Activated CD4-positive, alpha-beta memory T cell treated with anti-CD3 and anti-CD28 coated beads, Interleukin-2, amount 10 ng/mL, durations not matched to agents 7 days and 5 days (primary cell): ENCODE results near the gene NETO2. TPM values are rescaled to one million over a fixed set of nuclear protein-coding genes. Genes with fewer than 3 reads are reported as not detected.
A peak's percentile ranks its signal among the peaks of the same experiment; 100 is the strongest.

Experiments used
- CTCF ChIA-PET: fragments of 350-600 bp; sonication (Branson Sonifier 250); formaldehyde crosslinking; loops from one replicate; lab custom pipeline; 2021; ENCODE audit warnings: antibody characterized with exemption, inconsistent platforms; lab: Charles Lee
- POLR2A ChIA-PET: fragments of 350-600 bp; sonication (Branson Sonifier 250); formaldehyde crosslinking; loops from one replicate; lab custom pipeline; 2021; ENCODE audit warnings: antibody characterized with exemption; lab: Charles Lee
- DNase-seq: peaks from one replicate; pipeline ENCODE4 v3.0.0-alpha.2; 2020
- H3K27ac Mint-ChIP-seq: one replicate; pipeline ENCODE4 v1.8.0; 2021; ENCODE audit warnings: mild to moderate bottlenecking, mixed read lengths
- H3K27me3 Mint-ChIP-seq: one replicate; pipeline ENCODE4 v1.8.0; 2021; ENCODE audit warnings: mixed read lengths
- H3K36me3 Mint-ChIP-seq: one replicate; pipeline ENCODE4 v1.8.0; 2021; ENCODE audit warnings: low read depth, mixed read lengths
- H3K4me1 Mint-ChIP-seq: one replicate; pipeline ENCODE4 v1.8.0; 2021; ENCODE audit warnings: mixed read lengths
- H3K4me3 Mint-ChIP-seq: one replicate; pipeline ENCODE4 v1.8.0; 2021; ENCODE audit warnings: mild to moderate bottlenecking, mixed read lengths
- H3K9me3 Mint-ChIP-seq: one replicate; pipeline ENCODE4 v1.8.0; 2021; ENCODE audit warnings: mixed read lengths
- total RNA-seq, 2 experiments: library from RNA; stranded (reverse); gene quantifications; one replicate each; pipeline ENCODE4 v1.2.3, GENCODE V29; 2021

The NETO2 gene
- total RNA-seq, 2 experiments from 2014 or later: 10.4 to 13.5 TPM

DNA sequence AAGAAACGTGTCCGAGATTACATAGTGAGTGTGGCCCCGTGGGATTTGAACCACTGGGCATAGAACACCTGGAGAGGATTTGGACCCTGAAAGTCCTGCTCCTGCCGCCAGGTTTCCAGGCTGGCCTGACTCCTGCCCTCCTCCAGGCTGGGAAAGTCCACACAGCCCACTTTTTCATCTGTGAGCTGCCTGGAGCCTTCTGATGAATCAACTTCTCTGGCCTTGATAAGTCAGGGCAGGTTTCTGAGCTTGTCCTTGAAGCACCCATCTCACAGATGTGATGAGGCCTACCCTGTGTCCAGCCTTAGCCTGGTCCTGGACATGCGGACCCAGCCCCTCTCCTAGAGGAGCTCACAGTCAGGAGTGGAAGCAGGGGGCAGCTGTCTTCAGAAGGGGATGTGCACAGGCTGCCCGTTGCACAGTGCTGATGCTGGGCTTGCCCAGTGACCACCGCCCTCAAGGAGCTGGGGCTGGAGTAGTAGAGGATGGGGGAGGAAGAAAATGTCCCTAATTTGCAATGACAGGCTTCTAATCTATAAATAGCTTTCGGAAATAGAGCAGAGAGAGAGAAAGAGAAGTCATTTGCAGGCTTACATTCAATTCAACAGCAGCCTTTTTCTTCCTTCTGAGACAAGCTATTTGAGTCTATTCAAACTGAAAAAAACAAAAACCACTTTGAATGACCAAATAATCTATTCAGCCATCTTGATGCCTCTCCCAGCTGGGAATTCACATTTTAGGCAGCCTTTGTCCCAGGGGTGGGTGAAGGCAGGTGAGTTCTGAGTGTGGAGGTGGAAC is 96.8 kb downstream of the NETO2 start:
- Mint-ChIP-seq H3K36me3 (no peaks in the 10 kb centered on the region), H3K4me3 (no peak overlapping the region), H3K9me3 (no peaks in the 10 kb centered on the region), H3K27me3 (no peaks in the 10 kb centered on the region), H3K4me1 (peaks cover 20% of the 10 kb centered on the region), H3K27ac (no peak overlapping the region)
- DNase-seq: no peak
- ChIA-PET POLR2A (no interaction called here), CTCF (interaction anchor here (0.8 to 1.1 kb wide), 2 partner anchors 9 to 95 kb away, joined by 4 to 10 read pairs; no protein-coding TSS in a partner anchor)

DNA sequence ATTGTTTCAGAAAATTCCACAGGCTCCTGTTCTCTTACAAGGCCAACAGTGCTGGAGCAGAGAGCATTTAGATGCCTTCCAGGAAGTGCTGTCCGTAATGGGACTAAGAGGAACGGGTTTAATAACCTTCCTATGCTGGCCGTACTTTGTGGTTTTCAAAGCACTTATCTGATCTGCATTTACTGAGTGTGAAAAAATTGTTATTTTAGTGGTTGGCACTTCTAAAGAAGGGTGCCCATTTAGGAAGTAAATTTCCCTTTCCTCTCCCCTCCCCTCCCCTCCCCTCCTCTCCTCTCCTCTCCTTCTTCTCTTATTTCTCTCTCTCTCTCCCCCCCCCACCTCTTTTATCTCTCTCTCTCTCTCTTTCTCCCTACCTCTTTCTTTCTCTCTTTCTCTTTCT is 98.3 kb downstream of the NETO2 start:
- no peaks in the 10 kb centered on the region for H3K27me3 Mint-ChIP-seq
- POLR2A ChIA-PET: no interaction called here
- no peaks in the 10 kb centered on the region for H3K36me3 Mint-ChIP-seq
- no peak overlapping the region for H3K4me3 Mint-ChIP-seq
- CTCF ChIA-PET: interaction anchor here (1.2 kb wide), 1 partner anchor 98 kb away, joined by 3 read pairs; the partner anchor contains the start of gene NETO2
- H3K9me3 Mint-ChIP-seq: no peaks in the 10 kb centered on the region
- DNase-seq: no peak
- H3K4me1 Mint-ChIP-seq: peaks cover 20% of the 10 kb centered on the region
- no peak overlapping the region for H3K27ac Mint-ChIP-seq

DNA sequence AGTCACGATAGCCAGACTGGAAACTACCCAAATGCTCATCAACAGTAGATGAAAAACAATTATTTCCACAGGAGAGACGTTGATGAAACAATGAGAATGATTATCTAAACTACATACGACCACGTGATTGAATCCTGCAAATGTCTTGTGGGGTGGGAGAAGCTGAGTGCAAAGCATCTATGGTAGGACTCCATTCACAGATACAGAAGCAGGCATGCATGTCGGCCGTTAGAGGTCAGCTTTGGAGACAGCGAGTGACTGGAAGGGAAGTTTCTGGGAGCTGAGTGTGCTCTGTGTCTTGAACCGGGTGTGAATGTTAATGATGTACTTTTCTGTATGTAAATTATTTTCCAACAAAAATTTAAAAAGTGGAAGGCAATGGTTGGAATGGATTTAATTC is 98.7 kb downstream of the NETO2 start:
- H3K4me1 Mint-ChIP-seq: peaks cover 20% of the 10 kb centered on the region
- ChIA-PET CTCF (interaction anchor here (1.2 kb wide), 1 partner anchor 99 kb away, joined by 3 read pairs; the partner anchor contains the start of gene NETO2), POLR2A (no interaction called here)
- no peaks in the 10 kb centered on the region for H3K9me3 Mint-ChIP-seq
- H3K27ac Mint-ChIP-seq: no peak overlapping the region
- no peak overlapping the region for H3K4me3 Mint-ChIP-seq
- DNase-seq: no peak
- no peaks in the 10 kb centered on the region for H3K27me3 Mint-ChIP-seq
- H3K36me3 Mint-ChIP-seq: no peaks in the 10 kb centered on the region

DNA sequence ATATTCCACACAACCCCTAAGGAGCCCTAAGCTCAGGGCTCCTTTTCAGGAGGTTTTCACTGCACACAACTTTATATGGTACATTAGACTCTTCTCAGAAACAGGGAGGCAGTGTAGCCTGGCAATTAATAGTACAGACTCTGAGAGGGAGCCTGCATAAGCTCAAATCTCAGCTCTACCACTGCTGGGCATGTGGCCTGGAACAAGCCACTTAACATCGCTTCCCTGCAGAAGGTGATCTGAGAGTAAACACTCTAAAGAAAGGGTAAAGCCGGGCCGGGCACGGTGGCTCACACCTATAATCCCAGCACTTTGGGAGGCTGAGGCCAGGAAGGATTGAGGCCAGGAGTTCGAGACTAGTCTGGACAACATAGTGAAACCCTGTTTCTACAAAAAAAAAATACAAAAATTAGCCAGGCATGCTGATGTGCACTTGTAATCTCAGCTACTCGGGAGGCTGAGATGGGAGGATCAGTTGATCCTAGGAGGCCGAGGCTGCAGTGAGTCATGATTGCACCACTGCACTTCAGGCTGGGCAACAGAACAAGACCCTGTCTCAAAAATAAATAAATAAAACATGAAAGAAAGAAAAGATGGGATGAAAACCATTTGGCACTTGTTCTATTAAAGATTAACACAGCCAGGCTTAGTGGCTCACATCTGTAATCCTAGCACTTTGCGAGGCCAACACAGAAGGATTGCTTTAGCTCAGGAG is 99.6 kb downstream of the NETO2 start:
- no peak overlapping the region for H3K4me3 Mint-ChIP-seq
- no peak for DNase-seq
- ChIA-PET CTCF (interaction anchor here (0.6 to 2.2 kb wide), 3 partner anchors 98 to 1486 kb away, joined by 3 to 10 read pairs (median 3); partner anchors contain the start of gene NETO2), POLR2A (no interaction called here)
- peaks cover under 1% of the 10 kb centered on the region for H3K27me3 Mint-ChIP-seq
- H3K27ac Mint-ChIP-seq: no peak overlapping the region
- H3K36me3 Mint-ChIP-seq: no peaks in the 10 kb centered on the region
- peaks cover 20% of the 10 kb centered on the region for H3K4me1 Mint-ChIP-seq
- no peaks in the 10 kb centered on the region for H3K9me3 Mint-ChIP-seq

DNA sequence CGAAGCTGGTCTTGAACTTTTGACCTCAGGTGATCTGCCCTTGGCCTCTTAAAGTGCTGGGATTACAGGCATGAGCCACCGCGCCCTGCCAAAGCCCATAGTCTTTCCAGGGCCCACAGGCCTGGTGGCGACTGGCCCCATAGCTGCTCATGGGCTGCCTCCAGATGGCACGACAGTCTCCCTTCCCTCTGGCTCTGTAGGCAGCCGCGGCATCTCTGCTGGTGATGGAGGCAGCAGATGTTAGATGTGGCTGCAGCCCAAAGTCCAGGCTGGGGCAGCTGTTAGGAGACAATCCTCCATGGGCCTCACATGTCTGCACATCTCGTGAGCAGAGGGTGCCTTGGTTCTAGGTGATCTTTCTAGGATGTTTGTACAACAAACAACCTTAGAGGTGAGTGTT is 100.5 kb downstream of the NETO2 start:
- H3K4me3 Mint-ChIP-seq: no peak overlapping the region
- no peaks in the 10 kb centered on the region for H3K36me3 Mint-ChIP-seq
- H3K9me3 Mint-ChIP-seq: no peaks in the 10 kb centered on the region
- no peak overlapping the region for H3K27ac Mint-ChIP-seq
- peaks cover 4% of the 10 kb centered on the region for H3K27me3 Mint-ChIP-seq
- peaks cover 22% of the 10 kb centered on the region for H3K4me1 Mint-ChIP-seq
- ChIA-PET CTCF (interaction anchor here (2.2 kb wide), 1 partner anchor 99 kb away, joined by 10 read pairs; no protein-coding TSS in a partner anchor), POLR2A (no interaction called here)
- no peak for DNase-seq

DNA sequence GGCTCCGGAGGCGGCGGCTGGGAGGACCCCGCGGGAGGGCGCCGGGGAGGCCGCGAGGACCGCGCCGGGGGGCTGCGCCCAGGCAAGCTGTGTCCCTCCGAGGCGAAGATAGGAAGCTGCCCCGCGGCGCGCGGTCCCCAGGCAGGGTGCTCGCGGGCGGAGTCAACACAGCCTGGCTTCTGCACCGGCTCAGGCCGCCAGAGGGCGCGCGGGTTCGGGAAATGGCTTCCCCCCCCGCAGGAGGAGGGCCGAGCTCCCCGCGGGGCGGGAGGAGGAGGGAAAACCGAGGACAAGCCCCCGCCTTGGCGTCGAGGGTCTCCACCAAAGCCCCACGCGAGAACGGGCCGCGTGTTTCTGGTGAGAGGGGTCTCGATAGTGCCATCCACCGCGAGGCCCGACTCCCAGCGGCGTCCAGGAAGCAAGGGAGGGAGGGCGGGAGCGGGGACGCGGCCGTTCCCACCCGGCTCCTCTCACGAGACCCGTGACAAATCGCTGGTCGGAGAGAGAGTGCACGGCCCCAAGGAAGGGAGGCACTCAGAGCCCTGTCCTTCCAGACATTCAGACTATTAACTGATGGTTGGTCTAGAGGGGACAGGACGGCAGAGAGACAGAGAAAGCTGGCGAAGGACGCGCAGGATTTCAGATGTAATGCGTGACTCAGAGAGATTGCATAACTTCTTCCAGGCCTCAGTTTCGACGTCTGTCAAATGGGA is 105.8 kb downstream of the NETO2 start:
- no peaks in the 10 kb centered on the region for H3K36me3 Mint-ChIP-seq
- H3K4me1 Mint-ChIP-seq: peaks cover 8% of the 10 kb centered on the region
- H3K9me3 Mint-ChIP-seq: no peaks in the 10 kb centered on the region
- CTCF ChIA-PET: interaction anchor here (0.5 to 4.0 kb wide), 56 partner anchors 9 to 1592 kb away, joined by 3 to 65 read pairs (median 3); partner anchors contain the start of genes DNAJA2, ITFG1, NETO2 and PHKB
- peak overlapping the region; percentile 65 for H3K4me3 Mint-ChIP-seq
- peak; percentile 90 for DNase-seq
- POLR2A ChIA-PET: interaction anchor here (1.0 to 2.3 kb wide), 5 partner anchors 27 to 105 kb away, joined by 3 to 20 read pairs (median 4); partner anchors contain the start of genes DNAJA2 and NETO2
- no peak overlapping the region for H3K27ac Mint-ChIP-seq
- H3K27me3 Mint-ChIP-seq: peaks cover 12% of the 10 kb centered on the region

DNA sequence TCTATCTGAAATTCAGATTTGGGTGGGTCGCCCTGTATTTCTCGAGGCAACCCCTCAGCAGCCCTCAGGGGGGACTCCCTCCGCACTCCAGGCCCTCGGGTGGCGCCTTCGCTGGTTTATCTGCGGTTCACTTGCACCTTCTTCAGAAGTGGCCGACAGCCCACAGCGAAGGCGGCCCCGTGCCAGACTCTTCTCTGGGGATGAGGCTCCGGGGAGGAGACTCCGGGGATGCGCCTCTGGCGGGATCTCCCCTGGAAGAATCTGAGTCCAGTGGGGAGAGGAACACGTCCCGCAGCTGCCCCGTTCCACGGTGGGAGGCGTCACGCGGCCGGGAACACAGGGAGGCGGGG is 106.4 kb downstream of the NETO2 start:
- Mint-ChIP-seq H3K4me3 (peak overlapping the region; percentile 65), H3K4me1 (peaks cover 6% of the 10 kb centered on the region), H3K27ac (no peak overlapping the region), H3K27me3 (peaks cover 12% of the 10 kb centered on the region), H3K9me3 (no peaks in the 10 kb centered on the region), H3K36me3 (no peaks in the 10 kb centered on the region)
- peak; percentile 28 for DNase-seq
- POLR2A ChIA-PET: interaction anchor here (1.0 to 2.3 kb wide), 5 partner anchors 27 to 105 kb away, joined by 3 to 20 read pairs (median 4); partner anchors contain the start of genes DNAJA2 and NETO2
- CTCF ChIA-PET: interaction anchor here (0.5 to 4.0 kb wide), 49 partner anchors 8 to 1593 kb away, joined by 3 to 65 read pairs (median 4); partner anchors contain the start of genes DNAJA2, ITFG1, NETO2 and PHKB

DNA sequence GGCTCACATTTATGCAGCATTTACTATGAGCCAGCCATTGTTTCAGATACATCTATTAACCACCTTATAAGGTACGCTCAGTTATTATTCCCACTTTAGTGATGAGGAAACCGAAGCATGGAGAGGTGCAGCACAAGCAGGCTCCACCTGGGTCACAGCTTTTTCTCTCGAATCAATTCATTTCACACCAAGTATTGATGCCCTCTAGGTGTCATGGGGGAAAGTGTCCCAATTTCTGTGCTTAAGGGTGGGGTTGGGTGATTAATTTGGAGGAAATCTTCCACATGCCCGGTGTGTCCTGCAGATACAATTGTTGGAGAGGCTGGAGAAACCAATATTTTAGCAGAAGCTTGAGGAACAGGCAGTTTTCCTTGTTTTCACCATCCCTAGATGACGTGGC is 107.5 kb downstream of the NETO2 start:
- Mint-ChIP-seq H3K27ac (no peak overlapping the region), H3K9me3 (no peaks in the 10 kb centered on the region)
- POLR2A ChIA-PET: interaction anchor here (1.0 kb wide), 1 partner anchor 85 kb away, joined by 3 read pairs; no protein-coding TSS in a partner anchor

DNA sequence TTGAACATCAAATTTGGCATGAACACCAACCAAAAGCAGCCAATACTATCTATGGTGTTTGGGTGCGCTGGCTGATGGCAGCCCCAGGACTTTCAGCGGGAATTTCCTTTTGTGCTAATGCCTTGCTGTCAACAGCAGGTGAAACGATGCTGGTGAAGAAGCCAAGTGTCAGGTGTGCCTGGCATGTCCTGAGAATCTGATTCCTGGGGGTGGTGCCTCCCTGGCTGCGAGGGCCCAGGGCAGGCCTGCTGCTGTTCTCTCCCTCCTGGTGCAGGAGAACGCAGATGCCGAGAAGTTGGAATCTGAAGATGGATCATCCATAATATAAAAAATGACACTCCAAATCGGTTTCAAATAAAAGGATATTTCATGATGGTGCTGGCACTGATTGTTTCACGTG is 108.3 kb downstream of the NETO2 start:
- no peak overlapping the region for H3K27ac Mint-ChIP-seq
- no peak overlapping the region for H3K4me3 Mint-ChIP-seq
- peaks cover 12% of the 10 kb centered on the region for H3K27me3 Mint-ChIP-seq
- POLR2A ChIA-PET: no interaction called here
- H3K4me1 Mint-ChIP-seq: peaks cover 6% of the 10 kb centered on the region
- DNase-seq: no peak
- CTCF ChIA-PET: interaction anchor here (1.1 to 2.1 kb wide), 2 partner anchors 16 to 107 kb away, joined by 6 read pairs; no protein-coding TSS in a partner anchor
- H3K9me3 Mint-ChIP-seq: no peaks in the 10 kb centered on the region
- H3K36me3 Mint-ChIP-seq: no peaks in the 10 kb centered on the region

More for the DNA sequence above, 107.5 kb downstream of the NETO2 start:
- H3K27me3 Mint-ChIP-seq: peaks cover 12% of the 10 kb centered on the region
- peaks cover 6% of the 10 kb centered on the region for H3K4me1 Mint-ChIP-seq
- no peak overlapping the region for H3K4me3 Mint-ChIP-seq
- no peak for DNase-seq
- CTCF ChIA-PET: interaction anchor here (0.5 to 4.0 kb wide), 10 partner anchors 13 to 1129 kb away, joined by 3 to 65 read pairs (median 7); partner anchors contain the start of genes ITFG1, NETO2 and PHKB
- H3K36me3 Mint-ChIP-seq: no peaks in the 10 kb centered on the region

DNA sequence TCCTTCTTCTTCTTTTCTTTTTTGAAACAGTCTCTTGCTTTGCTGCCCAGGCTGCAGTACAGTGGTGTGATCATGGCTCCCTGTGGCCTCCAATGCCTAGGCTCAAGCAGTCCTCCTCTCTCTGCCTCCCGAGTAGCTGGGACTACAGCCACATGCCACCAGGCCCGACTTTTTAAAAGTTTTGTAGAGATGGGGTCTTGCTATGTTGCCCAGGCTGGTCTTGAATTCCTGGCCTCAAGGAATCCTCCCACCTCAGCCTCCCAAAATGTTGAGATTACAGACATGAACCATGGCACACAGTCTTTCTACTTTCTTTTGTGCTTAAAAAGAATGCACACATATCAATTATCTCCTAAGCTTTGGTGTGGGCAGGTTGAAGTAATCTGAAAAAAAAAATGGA is 109.3 kb downstream of the NETO2 start:
- CTCF ChIA-PET: interaction anchor here (0.7 to 2.1 kb wide), 5 partner anchors 15 to 1589 kb away, joined by 3 to 6 read pairs (median 3); no protein-coding TSS in a partner anchor
- Mint-ChIP-seq H3K36me3 (no peaks in the 10 kb centered on the region), H3K27me3 (peaks cover 12% of the 10 kb centered on the region), H3K9me3 (no peaks in the 10 kb centered on the region), H3K4me3 (no peak overlapping the region), H3K27ac (no peak overlapping the region), H3K4me1 (peaks cover 6% of the 10 kb centered on the region)
- DNase-seq: no peak
- POLR2A ChIA-PET: no interaction called here

DNA sequence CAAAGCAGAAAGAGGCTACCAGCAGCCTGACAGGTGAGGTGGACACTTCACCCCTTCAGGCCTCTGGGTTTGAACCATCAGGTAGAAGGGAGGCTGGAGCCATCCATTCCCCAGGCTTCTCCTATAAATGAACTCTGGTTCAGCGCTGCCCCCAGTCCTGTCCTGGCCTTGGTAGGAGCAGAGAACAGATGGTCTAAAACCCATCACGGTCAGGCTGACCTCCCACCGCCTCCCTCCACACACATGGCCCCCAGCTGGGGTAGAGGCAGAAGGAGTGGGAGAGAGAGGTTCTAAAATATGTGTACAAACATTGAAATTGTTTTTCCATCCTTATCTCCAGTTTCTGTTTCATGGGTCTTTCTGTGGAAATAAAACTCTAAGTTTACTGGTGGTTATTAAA is 110.6 kb downstream of the NETO2 start:
- ChIA-PET POLR2A (no interaction called here), CTCF (interaction anchor here (2.1 kb wide), 1 partner anchor 14 kb away, joined by 6 read pairs; no protein-coding TSS in a partner anchor)
- H3K9me3 Mint-ChIP-seq: no peaks in the 10 kb centered on the region
- H3K4me1 Mint-ChIP-seq: peaks cover 3% of the 10 kb centered on the region
- H3K36me3 Mint-ChIP-seq: no peaks in the 10 kb centered on the region
- DNase-seq: no peak
- H3K27me3 Mint-ChIP-seq: peaks cover 8% of the 10 kb centered on the region
- H3K27ac Mint-ChIP-seq: no peak overlapping the region
- H3K4me3 Mint-ChIP-seq: no peak overlapping the region

DNA sequence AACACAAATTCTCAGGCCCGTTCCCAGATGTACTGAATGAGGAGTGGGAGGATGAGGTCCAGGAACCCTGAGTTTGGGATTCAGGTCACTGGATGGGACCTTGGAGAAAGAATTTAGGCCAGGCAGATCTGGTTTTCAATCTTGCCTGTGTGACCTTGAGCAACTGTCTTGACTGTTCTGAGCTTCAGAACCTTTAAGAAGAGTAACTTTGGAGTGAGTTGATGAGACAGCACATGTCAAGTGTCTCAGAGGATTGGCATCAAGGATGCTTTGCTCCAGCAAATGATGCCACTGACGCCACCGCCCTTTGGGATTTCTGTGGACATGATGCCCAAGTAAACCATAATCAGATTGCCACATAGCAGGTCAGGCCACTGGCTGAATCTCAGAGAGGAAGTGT is 114.0 kb downstream of the NETO2 start:
- no peaks in the 10 kb centered on the region for H3K4me1 Mint-ChIP-seq
- H3K36me3 Mint-ChIP-seq: no peaks in the 10 kb centered on the region
- ChIA-PET CTCF (interaction anchor here (1.6 kb wide), 1 partner anchor 8 kb away, joined by 4 read pairs; no protein-coding TSS in a partner anchor), POLR2A (no interaction called here)
- H3K27ac Mint-ChIP-seq: no peak overlapping the region
- no peaks in the 10 kb centered on the region for H3K27me3 Mint-ChIP-seq
- no peak overlapping the region for H3K4me3 Mint-ChIP-seq
- no peak for DNase-seq
- no peaks in the 10 kb centered on the region for H3K9me3 Mint-ChIP-seq
